ENCODE results near the gene ZNRF3.

The ZNRF3 gene

DNA sequence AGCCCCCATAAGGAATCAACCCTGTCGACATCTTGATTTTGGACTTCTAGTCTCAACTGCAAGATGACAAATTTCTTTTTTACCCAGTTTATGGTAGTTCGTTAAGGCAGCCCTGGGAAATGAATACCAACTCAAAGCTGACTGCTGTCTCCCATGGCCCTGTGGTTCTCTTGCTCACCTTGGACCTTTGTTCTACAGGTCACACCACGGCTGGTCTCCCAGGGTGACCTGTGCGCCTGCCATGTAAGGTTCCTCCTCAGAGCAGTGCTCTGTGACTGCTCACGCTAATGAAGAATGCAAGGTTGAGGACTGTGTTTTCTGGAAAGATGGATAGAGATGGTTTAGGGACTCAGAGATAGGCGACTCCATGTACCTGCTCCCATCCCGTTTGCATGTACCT lies 68.2 kb downstream of the ZNRF3 start:
- no peak for DNase-seq (ENCODE audit: low read depth)

DNA sequence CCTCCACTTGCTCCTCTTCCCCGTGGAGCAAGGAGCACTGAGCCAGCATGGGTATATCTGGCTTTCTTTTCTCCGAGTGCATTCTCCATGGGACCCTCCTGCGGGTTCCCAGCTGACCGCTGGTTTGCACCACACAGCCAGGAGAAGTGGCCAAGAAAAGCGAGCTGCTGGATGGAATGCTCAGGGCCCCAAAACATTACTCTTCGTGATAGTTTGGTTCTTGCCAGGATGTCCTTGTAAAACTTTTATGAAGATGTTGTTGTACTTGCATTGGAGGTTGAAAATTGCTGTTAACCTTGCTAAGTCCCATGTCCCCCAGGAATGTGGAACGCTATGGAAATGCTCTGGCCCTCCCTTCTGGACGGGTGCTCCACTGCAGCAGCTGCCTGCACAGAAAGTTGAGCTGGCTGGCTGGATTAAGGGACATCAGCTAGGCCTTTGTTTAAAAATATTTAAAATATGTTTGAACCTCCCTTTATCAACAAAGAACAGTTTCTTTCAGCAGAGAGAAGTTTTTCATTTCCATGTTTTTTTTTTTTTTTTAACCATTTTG lies 68.7 kb downstream of the ZNRF3 start:
- no peak overlapping the region for H3K4me3 ChIP-seq (ENCODE audit: low read depth, low read length)
- DNase-seq (ENCODE audit: low read depth): no peak
- TF ChIP-seq, protein P1, sequence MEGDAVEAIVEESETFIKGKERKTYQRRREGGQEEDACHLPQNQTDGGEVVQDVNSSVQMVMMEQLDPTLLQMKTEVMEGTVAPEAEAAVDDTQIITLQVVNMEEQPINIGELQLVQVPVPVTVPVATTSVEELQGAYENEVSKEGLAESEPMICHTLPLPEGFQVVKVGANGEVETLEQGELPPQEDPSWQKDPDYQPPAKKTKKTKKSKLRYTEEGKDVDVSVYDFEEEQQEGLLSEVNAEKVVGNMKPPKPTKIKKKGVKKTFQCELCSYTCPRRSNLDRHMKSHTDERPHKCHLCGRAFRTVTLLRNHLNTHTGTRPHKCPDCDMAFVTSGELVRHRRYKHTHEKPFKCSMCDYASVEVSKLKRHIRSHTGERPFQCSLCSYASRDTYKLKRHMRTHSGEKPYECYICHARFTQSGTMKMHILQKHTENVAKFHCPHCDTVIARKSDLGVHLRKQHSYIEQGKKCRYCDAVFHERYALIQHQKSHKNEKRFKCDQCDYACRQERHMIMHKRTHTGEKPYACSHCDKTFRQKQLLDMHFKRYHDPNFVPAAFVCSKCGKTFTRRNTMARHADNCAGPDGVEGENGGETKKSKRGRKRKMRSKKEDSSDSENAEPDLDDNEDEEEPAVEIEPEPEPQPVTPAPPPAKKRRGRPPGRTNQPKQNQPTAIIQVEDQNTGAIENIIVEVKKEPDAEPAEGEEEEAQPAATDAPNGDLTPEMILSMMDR (IDR thresholded peaks at IDR 0.05; ENCODE audit: low read depth, low read length, missing control alignments): no peak

More for the DNA sequence above, 68.2 kb downstream of the ZNRF3 start:
- no peak overlapping the region for H3K4me3 ChIP-seq (ENCODE audit: low read depth, low read length)
- TF ChIP-seq, protein P1 (IDR thresholded peaks at IDR 0.05; ENCODE audit: low read depth, low read length, missing control alignments): no peak

DNA sequence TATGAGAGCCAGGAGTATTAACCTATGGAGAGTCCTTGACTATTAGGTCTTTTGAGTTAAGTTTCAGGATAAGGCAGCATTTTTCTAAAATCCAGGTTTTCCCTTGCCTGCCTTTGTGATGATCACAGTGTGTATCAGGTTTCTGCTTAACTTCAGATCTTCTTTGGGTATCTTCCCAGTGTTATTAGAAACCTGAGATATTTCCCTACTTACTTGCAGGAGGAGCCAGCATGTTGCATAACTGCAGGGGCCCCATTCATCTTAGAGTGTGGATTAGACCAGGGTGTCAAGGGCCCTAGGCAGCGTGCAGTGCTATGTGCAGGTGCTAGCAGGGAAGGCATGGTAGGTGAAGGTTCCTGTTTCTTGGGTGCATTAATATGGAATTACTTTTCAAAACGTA lies 69.5 kb downstream of the ZNRF3 start:
- DNase-seq (ENCODE audit: low read depth): no peak
- no peak overlapping the region for H3K4me3 ChIP-seq (ENCODE audit: low read depth, low read length)
- TF ChIP-seq, protein P1 (IDR thresholded peaks at IDR 0.05; ENCODE audit: low read depth, low read length, missing control alignments): no peak

DNA sequence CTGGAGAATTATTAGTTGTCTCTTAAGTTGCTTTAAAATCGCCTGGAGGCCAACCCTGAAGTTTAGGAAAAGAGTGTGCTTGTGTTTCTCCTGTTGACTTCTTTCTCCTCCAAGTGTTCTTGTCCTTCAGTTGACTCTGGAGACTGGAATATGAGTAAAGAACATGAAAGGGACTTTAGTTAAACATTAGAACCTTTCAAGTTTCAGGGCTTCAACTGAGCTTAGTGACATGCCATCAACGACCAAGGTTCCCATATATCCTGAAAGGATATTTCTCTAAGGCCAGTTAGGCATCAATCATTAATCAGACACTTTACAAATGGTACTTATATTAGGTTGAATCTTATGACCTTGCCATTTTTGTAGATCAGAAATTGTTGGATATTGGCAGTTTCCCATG lies 70.0 kb downstream of the ZNRF3 start:
- no peak overlapping the region for H3K4me3 ChIP-seq (ENCODE audit: low read depth, low read length)
- TF ChIP-seq, protein P1 (IDR thresholded peaks at IDR 0.05; ENCODE audit: low read depth, low read length, missing control alignments): no peak
- no peak for DNase-seq (ENCODE audit: low read depth)

DNA sequence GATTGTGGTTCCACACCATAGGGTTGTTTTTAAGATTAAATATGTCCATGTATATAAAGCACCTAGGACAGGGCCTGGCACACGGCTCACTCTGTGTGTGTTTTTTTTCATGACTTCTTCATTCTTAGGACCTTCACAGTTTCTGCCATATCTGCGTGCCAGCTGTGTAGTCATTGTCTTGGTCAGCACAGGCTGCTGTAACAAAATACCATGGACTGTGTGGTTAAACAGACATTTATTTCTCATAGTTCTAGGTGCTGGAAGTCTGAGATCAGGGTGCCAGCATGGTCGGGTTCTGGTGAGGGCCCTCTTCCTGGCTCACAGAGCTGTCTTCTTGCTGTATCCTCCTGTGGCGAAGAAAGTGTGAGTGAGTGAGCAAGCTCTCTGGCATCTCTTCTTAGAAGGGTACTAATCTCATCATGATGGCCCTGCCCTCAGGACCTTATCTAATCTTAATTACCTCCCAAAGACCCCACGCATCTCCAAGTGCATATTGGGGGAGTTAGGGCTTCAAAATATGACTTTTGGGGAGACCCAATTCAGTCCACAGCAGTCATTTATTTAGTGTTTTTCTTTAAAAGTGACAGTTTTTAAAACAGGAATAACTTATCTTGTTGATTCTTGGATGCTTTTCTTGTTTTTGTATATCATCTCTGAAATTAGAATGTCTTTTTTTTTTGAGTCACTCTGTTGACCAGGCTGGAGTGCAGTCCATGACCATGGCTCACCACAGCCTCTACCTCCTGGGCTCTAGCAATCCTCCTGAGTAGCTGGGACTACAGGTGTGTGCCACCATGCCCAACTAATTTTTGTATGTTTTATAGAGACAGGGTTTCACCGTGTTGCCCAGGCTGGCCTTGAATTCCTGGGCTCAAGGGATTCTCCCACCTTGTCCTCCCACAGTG lies 70.9 kb downstream of the ZNRF3 start:
- no peak overlapping the region for H3K4me3 ChIP-seq (ENCODE audit: low read depth, low read length)
- TF ChIP-seq, protein P1 (IDR thresholded peaks at IDR 0.05; ENCODE audit: low read depth, low read length, missing control alignments): no peak
- DNase-seq (ENCODE audit: low read depth): no peak

DNA sequence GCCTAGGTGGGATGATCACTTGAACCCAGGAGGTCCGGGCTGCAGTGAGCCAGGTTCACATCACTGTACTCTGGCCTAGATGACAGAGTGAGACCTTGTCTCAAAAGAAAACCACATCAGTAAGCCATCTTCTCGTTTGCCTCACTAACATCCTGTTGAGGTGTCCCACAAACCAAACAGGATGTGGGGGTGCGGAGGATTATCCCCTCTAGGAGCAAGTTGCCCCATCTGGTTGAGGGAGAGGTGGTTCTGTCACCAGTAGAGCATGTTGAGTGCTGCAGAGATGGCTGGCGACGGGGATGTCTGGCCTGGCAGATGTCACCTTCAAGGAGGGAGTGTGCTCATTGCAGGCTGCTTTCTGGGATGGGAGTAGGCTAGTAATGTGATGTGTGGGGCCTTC lies 72.4 kb downstream of the ZNRF3 start:
- H3K4me3 ChIP-seq (ENCODE audit: low read depth, low read length): no peak overlapping the region
- TF ChIP-seq, protein P1 (IDR thresholded peaks at IDR 0.05; ENCODE audit: low read depth, low read length, missing control alignments): no peak
- DNase-seq (ENCODE audit: low read depth): peak; percentile 31

All from GM12864 (cell line).